Kasumi-1 (cell line): ENCODE data around the gene RAET1E.
"Not testable (repeated sequence)": the region's sequence is repeated elsewhere in the genome, so short reads cannot be mapped to it uniquely, and the experiment has no call there.

Experiments used
- DNase-seq, 2 experiments: peaks; one replicate each; lab custom pipeline; 2025; lab: John Stamatoyannopoulos, UW

RAET1E gene

GRCh38 chr6:149927025-149927424 is 29.1 kb upstream of the RAET1E start:
- DNase-seq = not testable (repeated sequence)

- DNase-seq = peak; percentile 77 to 83
These were observed 28.3 kb upstream of the RAET1E start for GRCh38 chr6:149925974-149926777.

- DNase-seq = no peak
These were observed 27.5 kb upstream of the RAET1E start for GRCh38 chr6:149925253-149925973.

- no peak for DNase-seq
These were observed 27.0 kb upstream of the RAET1E start for GRCh38 chr6:149924933-149925252.

GRCh38 chr6:149924206-149924932 is 26.5 kb upstream of the RAET1E start:
- DNase-seq = no peak

GRCh38 chr6:149923327-149923986 is 25.5 kb upstream of the RAET1E start:
- no peak for DNase-seq

- DNase-seq = peak; percentile 72 to 84
These were observed 24.9 kb upstream of the RAET1E start, which contains the start of gene RAET1G for GRCh38 chr6:149922642-149923326. TSS of gene RAET1G (minus strand) at chr6:149923121. CDS start at chr6:149923010, 111 bp downstream.

GRCh38 chr6:149922091-149922490 is 24.2 kb upstream of the RAET1E start:
- DNase-seq = not testable (repeated sequence)

- no peak for DNase-seq
These were observed 23.4 kb upstream of the RAET1E start for GRCh38 chr6:149921361-149921760.

GRCh38 chr6:149919834-149920225 is 21.9 kb upstream of the RAET1E start:
- DNase-seq = no peak

GRCh38 chr6:149919126-149919833 is 21.4 kb upstream of the RAET1E start:
- not testable (repeated sequence) for DNase-seq

GRCh38 chr6:149918151-149918905 is 20.4 kb upstream of the RAET1E start:
- DNase-seq = no peak

- no peak for DNase-seq
These were observed 19.8 kb upstream of the RAET1E start for GRCh38 chr6:149917679-149918078.

GRCh38 chr6:149915970-149916865 is 18.3 kb upstream of the RAET1E start:
- no peak for DNase-seq

- no peak for DNase-seq
These were observed 15.8 kb upstream of the RAET1E start for GRCh38 chr6:149913540-149914240.

- no peak for DNase-seq
These were observed 15.2 kb upstream of the RAET1E start for GRCh38 chr6:149913085-149913484.

- DNase-seq = not testable (repeated sequence)
These were observed 14.8 kb upstream of the RAET1E start for GRCh38 chr6:149912680-149913079.

- no peak for DNase-seq
These were observed 12.8 kb upstream of the RAET1E start for GRCh38 chr6:149910721-149911151.
